Kidney glomerular epithelial cell (primary cell): ENCODE data around the gene EXD3.
A peak's percentile ranks its signal among the peaks of the same experiment; 100 is the strongest.
"Not testable (repeated sequence)": the region's sequence is repeated elsewhere in the genome, so short reads cannot be mapped to it uniquely, and the experiment has no call there.

Experiments used
- DNase-seq: peaks from one replicate; lab custom pipeline; 2025; lab: John Stamatoyannopoulos, UW

EXD3 gene

DNA sequence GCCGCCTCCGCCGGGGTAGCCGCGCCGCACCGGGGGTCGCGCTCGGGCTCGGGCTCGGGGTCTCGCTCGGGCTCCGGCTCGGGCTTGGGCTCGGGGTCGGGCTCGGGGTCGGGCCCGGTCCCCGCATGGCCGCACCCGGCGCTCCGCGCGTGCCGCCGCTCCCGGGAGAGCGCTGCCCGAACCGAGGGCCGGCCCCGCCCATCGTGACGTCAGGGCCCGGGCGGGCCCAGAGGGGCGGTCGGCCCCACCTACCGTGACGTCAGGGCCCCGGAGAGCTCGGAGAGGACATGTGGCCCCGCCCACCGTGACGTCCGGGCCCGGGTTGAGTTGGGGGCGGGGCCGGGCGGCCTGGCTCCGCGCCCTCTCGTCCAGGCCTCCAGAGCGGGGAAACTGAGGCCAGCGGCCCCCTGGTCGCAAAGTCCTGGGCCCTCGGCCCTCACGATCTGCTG, 36.2 kb upstream of the EXD3 start, which contains the start of gene NSMF:
NSMF (minus strand) TSS at position 183 of the 449 bp plus-strand sequence. CDS start 232 bp downstream, outside the sequence.
- peak; percentile 78 for DNase-seq

DNA sequence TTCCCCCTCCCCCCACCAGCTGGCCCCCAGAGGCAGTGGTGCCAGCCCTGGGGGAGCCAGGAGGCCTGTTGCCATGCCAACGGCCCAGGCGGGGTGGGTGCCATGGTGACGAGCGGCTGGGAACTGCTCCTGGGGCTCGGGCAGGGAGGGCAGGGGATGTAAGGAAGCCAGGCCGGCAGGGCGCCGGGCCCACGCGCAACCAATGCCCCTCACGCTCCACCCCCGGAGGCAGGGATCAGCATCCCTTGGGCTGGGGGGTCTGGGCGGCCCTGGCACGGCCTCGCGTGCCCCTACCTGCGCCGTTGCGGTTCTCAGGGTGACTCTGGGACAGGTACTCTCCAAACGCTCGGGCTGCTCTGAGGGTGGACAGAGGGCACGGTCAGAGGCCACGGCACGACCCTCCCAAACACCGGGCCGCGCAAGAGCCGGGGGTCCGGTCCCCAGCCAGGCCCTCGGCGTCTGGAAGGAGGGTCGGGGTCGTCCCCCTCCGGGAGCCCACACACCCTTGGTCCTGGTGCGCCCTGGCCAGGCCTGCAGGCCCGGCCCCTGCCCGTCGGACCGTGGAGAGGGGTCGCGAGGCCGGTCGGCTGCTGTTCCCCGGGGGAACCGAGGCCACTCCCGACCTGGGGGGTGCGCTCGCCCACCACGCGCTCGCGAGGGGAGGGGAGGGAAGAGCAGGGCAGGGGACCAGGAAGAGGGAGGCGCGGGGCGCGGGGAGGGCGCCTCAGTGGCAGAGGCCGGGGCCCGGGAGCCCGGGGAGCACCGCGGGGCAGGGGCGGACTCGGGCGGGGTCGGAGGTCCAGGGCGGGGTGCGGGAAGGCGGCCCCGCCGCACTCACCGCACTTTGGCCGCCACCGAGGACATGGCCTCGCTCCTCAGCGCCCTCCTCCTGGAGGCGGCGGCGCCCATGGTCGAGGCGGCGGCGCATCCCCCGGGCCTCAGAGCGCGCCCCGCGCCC, 35.5 kb upstream of the EXD3 start:
- no peak for DNase-seq

GRCh38 chr9:137457406-137458193, 34.6 kb upstream of the EXD3 start:
- no peak for DNase-seq

GRCh38 chr9:137456864-137457405, 34.0 kb upstream of the EXD3 start:
- no peak for DNase-seq

DNA sequence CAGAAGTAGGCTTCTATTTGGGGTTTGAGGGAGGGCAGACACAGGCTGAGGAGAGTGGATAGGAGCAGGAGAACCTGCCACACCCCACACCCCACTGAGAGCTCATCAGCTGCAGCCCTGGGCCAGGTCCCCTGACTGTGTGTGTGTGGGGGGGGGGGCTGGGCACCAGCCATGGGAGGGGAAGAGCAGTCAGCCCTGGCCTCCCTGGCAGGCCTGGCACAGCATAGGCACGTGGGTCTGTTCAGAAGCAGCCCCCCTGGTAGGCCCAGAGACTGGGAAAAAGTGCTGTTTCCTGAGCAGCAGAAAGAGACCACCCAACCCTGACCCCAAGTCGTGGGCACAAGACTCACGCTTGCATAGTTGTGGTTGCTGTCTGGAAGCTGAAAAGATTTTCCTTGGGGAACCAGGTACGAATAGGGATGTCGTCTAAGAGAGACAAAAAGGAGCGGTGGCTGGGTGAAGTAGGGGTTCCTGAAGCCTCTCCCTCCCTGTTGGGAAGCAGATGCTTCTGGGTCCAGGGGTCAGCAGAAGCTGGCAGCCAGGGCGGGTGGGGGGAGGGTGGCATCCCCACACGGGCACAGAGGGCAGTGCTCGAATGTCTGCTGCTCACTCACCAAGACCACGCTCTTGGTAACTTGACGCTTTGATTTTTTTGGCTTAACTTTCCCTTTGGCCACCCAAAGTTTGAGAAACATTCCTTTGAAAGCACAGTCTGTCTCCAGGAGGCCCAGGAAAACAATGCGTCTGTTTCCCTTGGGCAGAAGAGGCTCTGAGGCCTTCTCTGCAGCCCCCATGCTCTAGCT, 33.3 kb upstream of the EXD3 start:
- peak; percentile 61 for DNase-seq

- DNase-seq = no peak
Observed at GRCh38 chr9:137455359-137455991, 32.5 kb upstream of the EXD3 start.

GRCh38 chr9:137454597-137455358, 31.8 kb upstream of the EXD3 start:
- DNase-seq = no peak

DNA sequence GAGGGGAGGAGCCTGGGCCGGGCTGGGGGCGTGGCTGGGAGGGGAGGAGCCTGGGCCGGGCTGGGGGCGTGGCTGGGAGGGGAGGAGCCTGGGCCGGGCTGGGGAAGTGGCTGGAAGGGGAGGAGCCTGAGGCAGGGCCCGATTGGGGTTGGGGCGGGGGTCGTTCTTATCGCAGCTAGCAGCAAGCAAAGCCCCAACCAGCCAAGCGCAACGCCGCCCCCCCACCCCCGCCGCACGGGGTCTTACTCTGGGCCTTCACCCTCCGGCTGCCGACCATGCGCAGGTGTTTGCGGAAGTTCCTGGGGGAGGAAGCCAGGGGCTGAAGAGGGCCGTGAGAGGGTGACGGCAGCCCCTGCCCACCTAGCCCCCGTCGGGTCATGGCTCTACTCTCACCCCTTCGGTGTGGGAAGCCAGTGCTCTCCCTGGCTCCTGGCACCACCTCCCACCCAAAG, 31.2 kb upstream of the EXD3 start:
- no peak for DNase-seq

DNA sequence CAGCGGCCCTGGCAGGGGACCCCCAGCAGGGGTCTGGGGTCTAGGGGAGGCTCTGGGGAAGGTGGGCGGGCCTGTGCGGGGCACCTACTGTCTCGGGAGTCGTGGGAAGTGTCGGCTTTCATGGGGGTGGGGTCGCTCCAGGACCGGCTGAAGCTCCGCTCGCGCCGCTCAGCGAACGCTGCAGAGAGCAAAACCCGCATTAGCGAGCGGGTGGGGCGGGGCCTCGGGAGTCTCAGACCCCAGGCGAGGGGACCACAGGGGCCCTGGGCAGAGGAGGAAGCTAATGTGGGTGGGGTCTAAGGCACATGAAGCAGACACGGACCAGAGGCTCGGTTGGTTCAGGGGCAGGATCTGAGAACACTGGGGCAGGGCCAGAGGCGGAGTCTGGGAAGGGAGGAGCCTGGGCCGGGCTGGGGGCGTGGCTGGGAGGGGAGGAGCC, 30.7 kb upstream of the EXD3 start:
- peak; percentile 8 for DNase-seq

DNA sequence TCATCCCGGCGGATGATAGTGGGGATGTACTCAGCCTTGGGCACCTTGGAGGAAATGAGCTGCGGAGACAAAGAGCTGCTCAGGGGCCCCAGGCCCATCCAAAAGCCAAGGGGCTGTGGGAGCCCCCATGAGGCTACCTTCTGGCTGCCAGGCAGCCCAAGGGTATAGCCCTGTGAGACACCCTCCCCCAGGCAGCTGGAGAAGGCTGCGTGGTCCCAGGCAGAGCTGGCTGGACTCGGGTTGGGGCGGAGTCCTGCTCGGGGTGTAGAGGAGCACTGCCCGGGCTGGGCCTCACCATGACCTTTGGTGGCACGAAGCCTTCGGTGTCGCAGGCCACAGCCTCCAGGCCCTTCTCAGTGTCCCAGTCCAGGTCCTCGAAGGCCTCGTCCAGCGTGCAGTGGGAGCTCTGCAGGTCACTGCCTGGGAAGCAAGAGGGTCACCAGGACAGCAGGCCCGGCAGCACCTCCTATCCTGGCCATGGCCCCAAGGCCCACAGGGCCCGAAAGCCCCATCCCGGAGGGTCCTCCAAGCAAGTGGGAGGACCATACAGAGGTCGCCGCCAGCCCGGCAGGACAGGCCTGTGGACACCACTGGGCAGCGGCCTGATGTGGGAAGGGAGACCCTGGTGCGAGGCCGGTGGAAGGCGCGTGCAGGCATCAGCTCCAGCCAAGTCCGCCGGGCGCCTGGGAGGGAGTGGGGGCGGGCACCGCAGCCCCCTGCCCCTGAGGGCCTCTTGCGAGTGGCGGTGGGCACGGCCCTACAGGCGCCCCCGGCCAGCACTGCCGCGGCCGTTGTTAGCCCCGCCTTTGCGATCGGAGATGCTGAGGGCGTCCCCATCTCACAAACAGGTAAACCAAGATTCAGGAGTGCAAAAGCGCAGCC, 30.0 kb upstream of the EXD3 start:
- no peak for DNase-seq

DNA sequence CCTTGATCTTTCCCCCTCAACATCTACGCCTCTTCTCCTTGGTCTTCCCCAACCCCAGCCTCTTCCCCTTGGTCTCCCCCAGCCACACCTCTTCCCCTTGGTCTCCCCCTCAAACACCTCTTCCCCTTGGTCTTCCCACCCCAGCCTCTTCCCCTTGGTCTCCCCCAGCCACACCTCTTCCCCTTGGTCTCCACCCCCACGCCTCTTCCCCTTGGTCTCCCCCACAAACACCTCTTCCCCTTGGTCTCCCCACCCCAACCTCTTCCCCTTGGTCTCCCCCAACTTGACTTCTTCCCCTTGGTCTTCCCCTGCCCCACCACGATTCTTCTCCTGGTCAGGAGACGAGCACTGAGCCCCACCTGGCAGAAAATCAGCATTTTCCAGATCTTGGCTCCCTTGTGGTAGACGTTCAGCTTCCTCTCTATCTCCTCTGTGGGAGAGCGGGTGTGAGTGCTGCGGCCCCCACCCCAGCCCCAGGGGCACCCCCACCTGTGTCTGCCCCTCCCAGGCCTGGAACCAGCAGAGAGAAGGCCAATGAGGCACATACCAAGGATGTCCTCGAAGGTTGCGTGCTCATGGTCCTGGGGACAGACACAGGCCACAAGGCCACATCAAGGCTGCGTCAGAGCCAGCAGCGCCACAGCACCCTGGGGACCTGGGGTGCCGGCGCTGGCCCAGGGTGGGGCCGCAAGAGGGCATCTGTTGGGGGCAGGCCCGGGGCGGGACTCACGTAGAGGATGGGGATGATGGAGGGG, 29.2 kb upstream of the EXD3 start:
- DNase-seq = no peak

- not testable (repeated sequence) for DNase-seq
Observed at GRCh38 chr9:137451264-137452005, 28.5 kb upstream of the EXD3 start.

GRCh38 chr9:137450539-137451222, 27.7 kb upstream of the EXD3 start:
- DNase-seq = not testable (repeated sequence)

GRCh38 chr9:137449931-137450538, 27.1 kb upstream of the EXD3 start:
- no peak for DNase-seq

GRCh38 chr9:137449081-137449844, 26.3 kb upstream of the EXD3 start:
- DNase-seq = no peak

- DNase-seq = no peak
Observed at GRCh38 chr9:137448602-137448962, 25.6 kb upstream of the EXD3 start.
